ENCODE measurements around the gene COBLL1. TPM values are rescaled to one million over a fixed set of nuclear protein-coding genes. Genes with fewer than 3 reads are reported as not detected.

COBLL1 gene
- polyA plus RNA-seq, 1 donor (not counting 4 experiments of a cell fraction or from before 2014, with no cell fraction given) = 14.9 TPM

DNA sequence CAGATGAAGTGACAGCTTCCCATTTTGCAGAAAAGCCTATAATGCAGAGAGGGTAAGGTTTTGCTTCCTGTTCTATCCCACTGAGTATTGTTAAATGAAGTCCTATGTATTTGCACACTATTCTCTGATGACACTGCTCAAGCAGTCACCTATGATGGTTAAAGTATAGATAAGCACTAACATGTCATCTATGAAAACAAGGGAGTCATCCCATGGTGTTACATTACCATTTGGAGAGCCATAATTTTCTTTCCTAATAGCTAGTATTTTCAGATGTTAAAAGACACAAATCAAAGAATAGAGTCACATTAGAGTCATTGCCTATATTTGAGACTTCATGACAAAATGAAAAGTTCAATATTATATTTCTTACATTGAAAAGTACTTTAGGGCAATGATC, 177.6 kb downstream of the COBLL1 start:
- dilution Hi-C loops (cut with MboI; ENCODE audit: extremely low pct_ligation_motif_present, low sequenced_read_pairs) = no loop called here
- Histone ChIP-seq H3K9me3 (ENCODE audit: control insufficient read depth, low read depth, low read length) (no peaks in the 10 kb centered on the region), H3K79me2 (ENCODE audit: control insufficient read depth, insufficient read depth, low read length) (no peaks in the 10 kb centered on the region), H3K4me1 (ENCODE audit: control insufficient read depth, extremely low read depth, insufficient read depth, low read length) (no peaks in the 10 kb centered on the region), H3K9me1 (ENCODE audit: control insufficient read depth, extremely low read depth, insufficient read depth, low read length) (no peaks in the 10 kb centered on the region), H3K4me3 (ENCODE audit: control insufficient read depth in 2 of 3, extremely low read depth in 1 of 3, insufficient read depth in 2 of 3, low read depth in 1 of 3, low read length in 3 of 3) (no peak overlapping the region), H4K20me1 (ENCODE audit: control insufficient read depth, extremely low read depth, insufficient read depth, low read length) (no peaks in the 10 kb centered on the region), H3K4me2 (ENCODE audit: control insufficient read depth, extremely low read depth, insufficient read depth, low read depth, low read length) (no peak overlapping the region), H3K36me3 (ENCODE audit: control insufficient read depth in 2 of 2, extremely low read depth in 1 of 2, insufficient read depth in 2 of 2, low read length in 2 of 2) (no peaks in the 10 kb centered on the region), H3K27ac (ENCODE audit: control insufficient read depth, insufficient read depth, low read length) (no peak overlapping the region), H2AFZ (ENCODE audit: control insufficient read depth, low read length) (no peak overlapping the region), H3K27me3 (ENCODE audit: control insufficient read depth, extremely low read depth, insufficient read depth, low read length) (no peaks in the 10 kb centered on the region), H3K9ac (ENCODE audit: control insufficient read depth, extremely low read depth, insufficient read depth, low read length) (no peak overlapping the region)
- TF ChIP-seq EZH2 (IDR thresholded peaks at IDR 0.05; ENCODE audit: low read length) = no peak
- TF ChIP-seq, protein P1, sequence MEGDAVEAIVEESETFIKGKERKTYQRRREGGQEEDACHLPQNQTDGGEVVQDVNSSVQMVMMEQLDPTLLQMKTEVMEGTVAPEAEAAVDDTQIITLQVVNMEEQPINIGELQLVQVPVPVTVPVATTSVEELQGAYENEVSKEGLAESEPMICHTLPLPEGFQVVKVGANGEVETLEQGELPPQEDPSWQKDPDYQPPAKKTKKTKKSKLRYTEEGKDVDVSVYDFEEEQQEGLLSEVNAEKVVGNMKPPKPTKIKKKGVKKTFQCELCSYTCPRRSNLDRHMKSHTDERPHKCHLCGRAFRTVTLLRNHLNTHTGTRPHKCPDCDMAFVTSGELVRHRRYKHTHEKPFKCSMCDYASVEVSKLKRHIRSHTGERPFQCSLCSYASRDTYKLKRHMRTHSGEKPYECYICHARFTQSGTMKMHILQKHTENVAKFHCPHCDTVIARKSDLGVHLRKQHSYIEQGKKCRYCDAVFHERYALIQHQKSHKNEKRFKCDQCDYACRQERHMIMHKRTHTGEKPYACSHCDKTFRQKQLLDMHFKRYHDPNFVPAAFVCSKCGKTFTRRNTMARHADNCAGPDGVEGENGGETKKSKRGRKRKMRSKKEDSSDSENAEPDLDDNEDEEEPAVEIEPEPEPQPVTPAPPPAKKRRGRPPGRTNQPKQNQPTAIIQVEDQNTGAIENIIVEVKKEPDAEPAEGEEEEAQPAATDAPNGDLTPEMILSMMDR (optimal IDR thresholded peaks at IDR 0.05 in 1 of 3, IDR thresholded peaks at IDR 0.05 in 1 of 3, conservative IDR thresholded peaks at IDR 0.05 in 1 of 3; ENCODE audit: extremely low read depth in 1 of 3, insufficient read depth in 2 of 3, low read length in 3 of 3) = no peak
- FAIRE-seq (no peak), DNase-seq (ENCODE audit: low read depth, low spot score) (no peak)

DNA sequence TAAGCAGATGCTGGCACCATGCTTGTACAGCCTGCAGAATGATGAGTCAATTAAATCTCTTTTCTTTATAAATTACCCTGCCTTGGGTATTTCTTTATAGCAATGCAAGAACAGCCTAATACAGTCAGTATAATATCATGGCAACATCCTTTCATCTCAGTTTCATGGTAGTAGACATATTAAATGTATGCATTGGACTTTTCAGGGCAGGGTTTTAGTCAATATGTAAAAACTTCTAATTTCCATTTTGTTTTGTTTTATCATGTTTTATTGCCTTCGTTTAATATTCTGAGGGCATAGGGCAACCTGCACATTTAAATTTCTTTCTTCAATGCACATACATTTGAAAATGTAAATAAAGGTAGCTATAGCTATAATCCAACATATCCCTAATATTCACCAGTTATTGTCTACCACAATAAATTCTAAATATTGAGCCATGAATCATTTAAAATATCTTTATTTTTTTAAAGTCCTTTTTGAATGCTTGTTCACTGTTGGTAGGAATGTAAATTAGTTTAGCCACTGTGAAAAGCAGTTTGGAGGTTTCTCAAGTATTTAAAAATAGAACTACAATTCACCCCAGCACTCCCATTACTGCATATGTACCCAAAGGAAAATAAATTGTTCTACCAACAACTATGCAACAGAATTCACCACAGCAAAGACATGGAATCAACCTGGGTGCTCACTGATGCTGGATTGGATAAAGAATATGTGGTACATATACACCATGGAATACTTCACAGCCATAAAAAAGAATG, 178.6 kb downstream of the COBLL1 start:
- DNase-seq (ENCODE audit: low read depth, low spot score) = no peak
- Histone ChIP-seq H3K4me1 (ENCODE audit: control insufficient read depth, extremely low read depth, insufficient read depth, low read length) (no peaks in the 10 kb centered on the region), H3K9ac (ENCODE audit: control insufficient read depth, extremely low read depth, insufficient read depth, low read length) (no peak overlapping the region), H3K27ac (ENCODE audit: control insufficient read depth, insufficient read depth, low read length) (no peak overlapping the region), H4K20me1 (ENCODE audit: control insufficient read depth, extremely low read depth, insufficient read depth, low read length) (no peaks in the 10 kb centered on the region), H3K4me2 (ENCODE audit: control insufficient read depth, extremely low read depth, insufficient read depth, low read depth, low read length) (no peak overlapping the region), H3K4me3 (ENCODE audit: control insufficient read depth in 2 of 3, extremely low read depth in 1 of 3, insufficient read depth in 2 of 3, low read depth in 1 of 3, low read length in 3 of 3) (no peak overlapping the region), H3K9me3 (ENCODE audit: control insufficient read depth, low read depth, low read length) (no peaks in the 10 kb centered on the region), H3K36me3 (ENCODE audit: control insufficient read depth in 2 of 2, extremely low read depth in 1 of 2, insufficient read depth in 2 of 2, low read length in 2 of 2) (no peaks in the 10 kb centered on the region), H2AFZ (ENCODE audit: control insufficient read depth, low read length) (no peak overlapping the region), H3K79me2 (ENCODE audit: control insufficient read depth, insufficient read depth, low read length) (no peaks in the 10 kb centered on the region), H3K27me3 (ENCODE audit: control insufficient read depth, extremely low read depth, insufficient read depth, low read length) (no peaks in the 10 kb centered on the region), H3K9me1 (ENCODE audit: control insufficient read depth, extremely low read depth, insufficient read depth, low read length) (no peaks in the 10 kb centered on the region)
- no peak for FAIRE-seq
- dilution Hi-C loops (cut with MboI; ENCODE audit: extremely low pct_ligation_motif_present, low sequenced_read_pairs) = no loop called here
- TF ChIP-seq, protein P1 (optimal IDR thresholded peaks at IDR 0.05 in 1 of 3, IDR thresholded peaks at IDR 0.05 in 1 of 3, conservative IDR thresholded peaks at IDR 0.05 in 1 of 3; ENCODE audit: extremely low read depth in 1 of 3, insufficient read depth in 2 of 3, low read length in 3 of 3) = no peak
- no peak for TF ChIP-seq EZH2 (IDR thresholded peaks at IDR 0.05; ENCODE audit: low read length)
